HG03159 (cell line): ENCODE results near the gene PLXNB1.

Experiments
- ATAC-seq: cut with Tn5 transposase; IDR thresholded peaks from one replicate; pipeline ENCODE4 v1.9.1; 2021; ENCODE audit warnings: mild to moderate bottlenecking, moderate library complexity; ENCODE audit not compliant: unreplicated experiment

The PLXNB1 gene

DNA sequence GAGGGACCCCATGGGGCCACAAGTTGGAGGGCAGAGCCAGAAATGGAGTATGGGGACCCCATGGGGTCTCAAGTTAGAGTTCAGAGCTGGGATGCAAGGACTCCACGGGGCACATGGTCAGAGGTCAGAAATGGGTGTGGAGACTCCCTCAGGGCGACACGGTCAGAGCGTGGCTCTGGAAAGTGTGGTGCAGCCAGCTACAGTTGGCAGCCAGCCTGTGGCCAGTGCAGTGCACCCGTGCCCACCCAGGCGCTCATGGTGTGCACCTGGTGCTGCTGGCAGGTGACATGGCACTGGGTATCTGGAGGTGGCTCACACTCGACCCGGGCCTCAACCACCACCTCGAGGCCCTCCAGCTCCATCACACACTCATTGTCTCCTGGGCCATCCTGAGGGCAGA, 11.2 kb downstream of the PLXNB1 start:
- ATAC-seq = no peak

DNA sequence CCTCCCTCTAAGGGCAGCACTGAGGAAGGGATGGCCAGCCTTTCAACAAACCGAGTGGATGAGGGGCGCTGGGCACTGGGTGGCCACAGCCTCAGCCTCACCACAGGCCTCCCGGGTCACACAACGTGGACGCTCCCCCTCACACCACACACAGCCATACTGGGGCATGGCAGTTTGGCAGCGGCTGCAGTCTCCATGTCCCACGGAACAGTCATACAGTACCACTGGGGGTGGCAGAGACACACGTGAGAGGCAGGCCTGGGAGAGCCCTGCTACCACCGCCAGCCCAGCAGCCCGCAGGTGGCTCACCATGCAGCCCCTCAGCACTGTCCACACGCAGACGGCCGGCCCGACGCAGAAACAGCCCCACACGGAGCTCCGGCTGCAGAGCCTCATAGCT, 11.7 kb downstream of the PLXNB1 start:
- no peak for ATAC-seq

DNA sequence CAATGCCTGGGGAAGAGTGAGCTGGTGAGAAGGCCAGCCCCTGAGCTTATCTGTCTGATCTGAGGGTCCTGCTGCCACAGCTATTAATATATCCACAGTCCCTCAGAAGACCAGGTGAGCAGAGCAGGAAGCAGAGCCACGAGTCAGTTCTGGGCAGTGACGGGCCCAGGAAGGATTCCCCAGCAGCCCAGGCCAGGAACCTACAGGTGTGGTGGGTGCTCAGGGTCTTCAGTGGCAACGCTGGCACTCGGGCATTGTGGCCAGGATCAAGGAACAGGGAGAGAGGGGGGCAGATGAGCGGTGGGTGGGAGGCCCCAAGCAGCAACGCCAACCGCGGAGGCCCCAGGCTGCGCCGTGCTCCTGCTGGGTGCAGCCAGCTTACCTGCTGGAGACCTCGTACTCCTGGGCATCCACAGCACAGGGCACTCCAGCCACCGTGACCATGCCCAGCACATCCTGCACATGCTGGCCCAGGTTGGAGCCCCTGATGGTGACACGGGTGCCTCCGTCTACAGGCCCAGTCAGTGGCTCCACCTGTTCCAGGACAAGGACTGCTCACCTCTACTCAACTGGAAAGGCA, 12.3 kb downstream of the PLXNB1 start:
- no peak for ATAC-seq

DNA sequence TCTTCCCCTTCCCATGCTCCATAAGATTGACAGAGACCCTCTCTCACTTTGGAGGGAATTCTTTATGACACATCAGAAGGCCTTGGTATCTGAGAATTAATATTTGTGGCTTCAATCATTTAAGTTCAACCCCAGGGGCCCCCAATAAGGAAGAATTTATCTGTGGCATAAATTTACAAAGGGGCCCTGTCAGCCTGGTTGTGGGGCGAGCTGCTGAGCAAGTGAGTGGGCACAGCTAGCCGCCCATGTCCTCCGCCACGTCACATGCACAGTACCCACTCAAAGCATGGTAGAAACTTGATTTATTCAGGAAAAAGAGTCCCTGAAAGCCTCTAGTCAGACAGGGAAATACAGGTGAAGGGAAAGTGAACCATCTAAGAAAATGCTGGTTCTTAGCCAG, 13.3 kb downstream of the PLXNB1 start:
- ATAC-seq = no peak

DNA sequence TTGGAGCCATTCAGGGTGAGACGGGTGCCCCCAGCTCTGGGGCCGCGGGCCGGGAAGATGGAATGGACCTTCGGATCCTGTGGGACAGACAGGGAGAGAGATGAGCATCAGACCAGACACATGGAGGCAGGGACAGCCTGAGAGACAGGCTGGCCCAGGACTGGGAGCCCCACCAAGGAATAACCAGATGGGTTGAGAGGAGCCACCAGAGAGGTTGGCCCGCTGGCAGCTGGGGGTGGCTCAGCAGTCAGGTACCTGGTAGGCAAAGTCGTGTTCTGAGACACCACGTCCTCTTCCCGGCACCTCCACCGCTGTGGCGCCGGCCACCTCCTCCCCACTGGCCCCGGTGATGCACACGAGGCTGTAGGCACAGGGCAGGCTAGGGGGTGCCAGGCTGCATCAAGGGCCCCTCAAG, 13.8 kb downstream of the PLXNB1 start:
- no peak for ATAC-seq

DNA sequence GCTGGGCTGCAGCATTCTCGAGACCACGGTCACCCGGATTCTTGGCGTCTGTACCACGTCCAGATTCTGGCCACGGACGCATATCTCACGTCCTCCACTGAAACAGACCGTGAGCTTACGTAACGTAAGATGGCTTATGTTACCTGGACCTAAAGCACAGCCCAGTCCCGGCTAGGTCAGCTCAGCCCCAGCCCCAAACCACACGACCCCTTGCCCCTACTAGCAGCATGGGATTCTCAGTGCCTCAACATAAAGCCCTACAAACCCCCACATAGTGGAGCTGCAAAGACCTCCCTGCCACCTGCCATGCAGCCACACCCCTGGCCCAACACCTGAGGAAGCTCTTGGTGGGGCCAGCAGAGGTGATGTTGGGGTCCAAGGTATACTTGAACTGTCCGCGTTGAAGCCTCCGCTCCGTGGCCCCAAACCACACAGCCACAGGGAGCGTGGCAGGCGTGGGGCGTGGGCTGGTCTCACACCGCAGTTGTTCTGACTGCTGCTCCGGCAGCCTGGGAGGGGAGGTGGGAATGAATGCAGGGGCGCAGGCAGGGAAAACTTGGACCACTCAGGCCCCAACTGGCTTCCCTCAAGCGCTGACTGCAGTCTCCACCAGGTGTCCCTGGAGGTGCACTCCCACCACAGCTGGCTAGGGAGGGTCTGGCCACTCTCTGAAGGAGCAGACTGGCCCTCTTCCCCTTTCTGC, 14.5 kb downstream of the PLXNB1 start:
- no peak for ATAC-seq

DNA sequence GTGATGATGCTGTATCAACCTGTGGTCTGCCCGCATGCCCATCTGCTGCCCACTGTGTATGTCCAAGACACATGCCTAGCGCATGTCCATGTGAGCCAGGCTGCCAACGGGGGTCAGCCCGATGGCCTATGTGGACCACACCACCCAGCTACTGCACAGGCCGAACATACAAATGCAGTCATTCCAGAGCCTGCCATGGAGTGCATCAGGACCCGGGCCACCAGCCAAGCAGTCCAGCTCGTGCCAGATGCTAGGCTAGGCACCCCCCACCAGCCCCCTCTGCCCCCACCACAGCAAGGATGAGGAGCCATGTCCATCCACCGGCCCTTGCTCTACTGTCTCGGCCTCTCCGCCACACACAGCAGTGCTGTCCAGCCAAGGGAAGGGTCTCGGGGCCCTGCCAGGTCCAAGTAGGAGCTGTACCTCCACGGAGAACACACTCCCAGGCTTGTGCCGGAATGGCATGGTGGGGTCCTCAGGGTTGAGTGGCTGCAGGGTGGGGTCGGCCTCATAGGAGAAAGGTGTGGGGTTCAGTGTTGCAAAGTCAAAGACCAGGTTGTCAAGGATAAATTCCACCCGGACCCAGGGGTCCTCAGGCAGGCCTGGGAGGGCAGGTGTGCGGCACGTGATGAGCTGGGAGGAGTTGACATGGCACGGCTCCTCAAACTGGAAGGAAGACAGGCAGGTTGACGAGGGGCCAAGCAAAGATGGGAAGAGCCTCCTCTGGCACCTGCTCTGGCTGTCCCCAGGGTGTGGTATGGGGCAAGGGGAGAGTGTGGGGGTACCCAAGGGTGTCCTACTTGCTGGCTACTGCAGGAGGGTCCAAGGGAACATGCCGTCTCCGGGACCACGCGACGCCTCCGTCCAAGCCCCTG, 15.3 kb downstream of the PLXNB1 start:
- no peak for ATAC-seq

DNA sequence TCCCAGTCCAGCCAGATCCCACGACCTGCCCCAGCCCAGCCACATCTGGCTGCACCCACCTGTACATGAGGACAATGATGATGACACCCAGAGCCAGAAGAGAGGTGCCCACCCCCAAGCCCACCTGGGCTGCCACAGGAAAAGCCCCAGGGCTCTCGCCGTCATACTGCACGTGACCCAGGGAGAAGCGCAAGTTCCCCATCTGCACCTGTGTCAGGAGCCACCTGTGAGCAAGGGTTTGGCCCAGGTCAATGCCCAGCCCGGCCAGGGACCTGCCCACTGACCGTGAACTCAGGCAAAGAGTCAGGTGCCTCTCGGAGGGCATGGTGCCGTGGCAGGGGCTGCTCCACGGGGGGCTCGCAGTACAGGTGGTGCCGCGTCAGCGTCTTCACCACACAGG, 16.3 kb downstream of the PLXNB1 start:
- no peak for ATAC-seq

DNA sequence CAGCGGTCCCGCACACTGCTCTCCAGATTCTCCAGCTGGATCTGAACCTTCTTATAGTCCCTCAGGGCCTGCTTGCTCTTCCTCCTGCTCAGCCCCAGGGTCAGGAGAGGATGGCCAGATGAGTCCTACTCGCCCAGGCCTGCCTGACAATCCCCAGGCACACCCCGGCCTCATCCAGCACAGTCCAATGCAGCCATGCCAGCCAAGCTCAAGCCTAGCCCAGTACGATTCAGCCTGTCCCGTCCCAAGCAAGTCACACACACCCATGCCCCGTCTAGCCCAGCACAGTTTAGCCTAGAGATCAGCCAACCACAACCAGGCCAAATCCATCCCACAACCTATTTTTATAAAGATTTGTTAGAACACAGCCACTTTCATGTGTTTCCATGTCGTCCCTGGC, 16.8 kb downstream of the PLXNB1 start:
- ATAC-seq = no peak

DNA sequence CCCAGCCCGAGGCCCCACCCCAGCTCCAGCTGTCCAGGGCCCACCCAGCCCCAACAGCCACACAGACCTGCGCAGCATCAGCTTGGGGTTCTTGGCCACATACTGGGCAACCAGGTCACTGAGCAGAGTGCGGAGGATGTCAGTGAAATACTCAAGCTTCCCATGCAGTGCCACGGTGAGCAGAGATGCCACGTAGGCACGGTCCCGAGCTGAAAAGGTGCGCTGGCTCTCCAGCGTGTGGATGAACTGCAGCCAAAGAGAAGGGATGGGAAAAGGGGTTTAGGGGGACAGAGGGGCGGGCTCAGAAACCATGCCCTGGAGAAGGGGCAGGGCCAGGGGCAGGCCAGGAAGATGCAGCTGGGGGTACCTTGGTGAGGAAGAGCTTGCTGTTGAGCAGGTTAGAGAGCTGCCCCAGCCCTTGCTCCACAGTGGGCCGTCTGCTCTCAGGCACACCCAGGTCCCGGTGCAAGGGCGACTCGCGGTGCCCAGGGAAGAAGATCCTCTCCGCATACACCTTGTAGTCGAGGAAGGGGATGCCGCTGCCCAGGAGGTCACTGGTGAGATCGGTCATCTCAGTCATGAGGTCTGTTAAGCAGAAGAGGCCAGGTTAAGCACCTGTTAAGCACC, 17.4 kb downstream of the PLXNB1 start:
- ATAC-seq = no peak

DNA sequence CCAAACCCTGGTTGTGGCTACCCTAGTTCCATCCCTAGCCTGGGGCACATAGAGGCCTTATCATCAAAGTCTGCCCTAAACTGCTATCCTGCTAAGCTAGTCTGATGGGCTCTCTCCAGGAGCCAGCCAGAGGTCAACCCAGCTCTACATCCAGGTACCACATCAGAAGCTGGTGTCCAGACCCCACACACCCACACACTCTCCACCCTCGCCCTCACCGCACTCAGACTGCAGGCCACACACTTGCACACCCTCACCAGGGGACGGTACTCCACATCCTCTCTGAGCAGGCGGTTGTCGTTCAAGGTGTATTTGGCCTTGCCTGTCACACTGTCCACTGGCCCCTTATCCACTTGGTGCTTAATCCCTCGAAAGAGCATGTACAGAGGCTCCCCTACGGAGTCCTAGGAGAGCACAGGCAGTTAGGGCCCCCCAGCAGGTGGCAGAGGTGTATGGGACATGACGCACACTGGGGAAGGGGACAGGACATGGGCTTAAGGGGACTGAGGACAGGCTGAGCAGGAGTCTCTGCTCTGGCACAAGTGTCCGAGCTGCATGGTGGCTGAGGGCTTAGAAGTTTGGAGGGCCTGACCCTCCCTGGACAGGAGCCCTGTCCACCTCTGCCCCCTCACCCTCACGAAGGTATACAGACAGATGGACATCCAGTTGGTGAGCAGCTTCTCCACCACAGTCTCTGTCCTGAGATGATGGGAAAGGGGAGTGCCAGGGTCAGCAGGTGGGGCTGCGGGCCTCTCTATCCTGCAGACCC, 18.1 kb downstream of the PLXNB1 start:
- ATAC-seq = no peak

DNA sequence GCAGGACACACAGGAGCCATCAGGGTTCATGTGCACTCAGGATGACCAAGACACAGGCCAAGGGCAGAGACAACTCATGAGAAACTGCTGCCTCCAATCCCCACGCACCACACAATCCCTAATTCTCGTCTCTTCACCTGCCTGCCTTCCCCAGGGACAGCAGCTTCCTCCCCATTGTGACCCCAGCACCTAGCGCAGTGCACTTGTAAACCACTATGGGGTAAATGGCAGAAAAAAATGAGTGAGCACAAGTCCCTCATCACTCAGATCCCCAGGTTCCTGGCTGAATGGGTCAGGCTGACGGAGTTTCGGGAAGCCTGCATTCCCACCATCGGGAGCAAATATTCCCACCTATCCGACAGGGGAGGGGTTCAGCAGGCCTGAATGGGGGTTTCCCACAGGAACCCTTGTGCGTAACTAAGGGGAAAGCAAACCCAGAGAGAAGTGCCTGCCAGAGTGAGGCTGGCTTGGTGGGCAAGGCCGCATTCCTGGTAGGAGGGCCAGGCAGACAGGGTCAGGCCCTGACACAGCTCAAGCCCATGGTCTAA, 18.8 kb downstream of the PLXNB1 start:
- no peak for ATAC-seq

DNA sequence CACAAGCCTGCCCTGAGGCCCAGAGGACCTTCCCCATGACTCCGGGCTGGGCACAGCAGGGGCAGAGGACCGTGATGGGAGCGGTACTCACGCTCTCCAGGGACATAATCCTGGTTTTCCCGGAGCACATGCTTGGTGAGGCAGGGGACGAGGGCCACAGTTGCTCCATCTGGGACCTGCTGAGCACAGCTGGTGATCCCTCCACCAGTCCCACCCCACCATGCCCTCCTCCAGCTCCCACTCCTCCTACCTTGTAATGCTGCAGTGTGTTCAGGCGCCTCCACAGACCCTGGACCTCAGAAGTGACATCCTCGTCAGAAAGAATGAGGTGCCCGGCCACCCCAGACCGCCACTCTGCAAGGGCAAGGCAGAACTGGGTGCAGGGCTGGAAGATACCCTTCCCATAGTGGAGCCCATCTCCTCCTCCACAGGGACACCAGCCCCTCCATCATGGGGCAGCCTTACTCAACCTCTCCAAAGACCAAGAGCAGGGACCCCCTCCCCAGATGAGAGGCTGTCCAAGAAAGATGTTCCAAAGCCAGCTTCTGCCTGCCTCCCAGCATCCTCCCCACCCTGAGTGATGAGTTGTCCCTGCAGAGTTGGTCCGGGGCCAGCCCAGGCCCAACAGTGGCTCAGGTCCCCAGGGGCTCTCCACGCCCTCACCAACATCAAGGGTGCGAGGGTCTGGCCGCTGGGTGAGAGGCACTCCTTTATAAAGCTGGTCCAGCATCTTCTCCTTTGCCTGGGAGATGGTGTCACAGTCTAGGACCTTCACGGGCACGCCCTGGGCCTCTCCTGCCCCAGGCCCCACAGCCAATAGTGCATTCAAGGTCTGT, 19.5 kb downstream of the PLXNB1 start:
- no peak for ATAC-seq

DNA sequence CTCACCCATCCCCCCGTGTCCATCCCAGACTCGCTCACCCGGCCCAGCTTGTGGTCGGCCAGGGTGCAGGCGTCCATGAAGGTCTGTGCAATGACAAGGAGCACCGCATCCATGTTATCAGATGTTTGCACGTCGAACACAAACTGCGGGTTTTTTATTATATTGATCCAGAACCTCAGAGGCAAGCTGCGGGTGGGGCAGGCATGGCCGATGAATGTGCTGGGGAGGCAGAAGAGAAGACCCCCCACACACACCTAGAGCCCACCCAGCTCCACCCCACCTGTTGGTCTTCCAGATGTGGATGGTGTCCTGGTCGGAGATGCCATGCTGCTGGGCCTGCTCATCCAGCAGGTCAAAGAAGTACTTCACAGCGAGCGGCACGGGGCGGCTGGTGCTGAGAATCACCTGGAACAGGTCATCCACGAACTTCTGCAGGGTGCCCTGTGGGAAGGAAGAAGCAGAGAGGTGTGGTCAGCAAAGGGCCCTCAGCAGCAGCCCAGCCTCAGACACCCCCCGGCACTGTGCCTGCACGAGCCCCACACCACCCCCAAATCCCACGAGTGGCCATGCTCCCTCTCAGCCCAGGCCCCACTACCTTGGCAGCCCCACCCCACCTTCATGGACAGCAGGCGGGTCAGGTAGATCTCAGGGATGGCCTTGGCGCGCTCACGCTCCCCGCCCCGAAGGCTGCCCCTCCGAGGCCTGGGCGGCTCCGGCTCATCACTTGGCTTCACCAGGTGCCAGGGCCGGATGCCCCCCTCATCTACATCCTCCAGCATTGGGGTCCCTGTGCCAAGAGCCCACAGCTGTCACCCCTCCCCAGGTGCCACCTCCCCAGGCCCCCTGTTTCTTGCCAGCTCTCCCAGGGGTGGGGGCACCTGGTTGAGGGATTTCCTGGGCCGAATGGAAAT, 20.3 kb downstream of the PLXNB1 start:
- ATAC-seq = no peak

DNA sequence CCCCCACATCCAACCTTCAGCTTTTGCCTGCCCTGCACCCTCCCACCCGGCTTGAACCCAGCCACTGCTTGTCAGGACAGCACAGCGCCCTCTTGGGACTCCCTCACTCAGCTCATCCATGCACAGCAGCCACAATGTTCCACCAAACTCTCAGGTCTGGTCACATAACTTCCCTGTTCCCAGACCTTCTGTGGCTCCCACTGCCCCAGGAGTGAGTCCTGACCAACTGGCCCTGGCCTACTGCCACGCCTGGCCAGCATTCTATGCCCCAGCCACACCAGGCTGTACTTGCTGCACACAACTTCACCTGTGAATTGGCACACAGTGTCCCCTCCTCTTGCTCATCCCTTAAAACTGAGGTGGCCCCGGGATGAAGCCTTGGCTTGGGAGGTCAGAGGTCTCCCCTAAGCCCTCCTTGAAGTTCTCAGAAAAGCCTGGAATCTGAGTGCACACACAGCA, 21.0 kb downstream of the PLXNB1 start:
- no peak for ATAC-seq

DNA sequence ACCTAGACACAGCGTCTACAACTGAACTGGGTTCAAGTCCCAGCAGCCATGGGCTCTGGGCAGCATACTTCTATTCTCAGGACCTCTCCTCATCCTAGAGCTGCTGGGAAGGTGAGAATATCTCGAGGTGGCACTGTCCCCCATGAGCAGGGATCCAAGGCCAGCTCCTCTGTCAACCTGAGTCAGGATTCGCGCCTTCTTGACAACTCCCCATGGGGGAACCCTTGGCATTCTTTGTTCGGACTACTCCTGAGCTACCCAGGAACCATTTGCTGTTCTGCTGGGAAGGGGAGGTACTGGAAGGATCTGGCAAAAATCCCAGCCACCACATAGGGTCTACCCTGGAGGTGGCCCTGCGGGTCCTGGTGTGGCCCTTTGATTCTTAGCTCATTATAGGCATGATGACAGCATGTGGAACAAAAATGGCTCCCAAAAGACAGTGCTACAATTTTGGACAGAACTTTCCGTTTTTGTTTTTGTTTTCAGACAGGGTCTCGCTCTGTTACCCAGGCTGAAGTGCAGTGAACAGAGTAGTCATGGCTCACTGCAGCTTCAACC, 22.3 kb downstream of the PLXNB1 start:
- ATAC-seq = no peak

DNA sequence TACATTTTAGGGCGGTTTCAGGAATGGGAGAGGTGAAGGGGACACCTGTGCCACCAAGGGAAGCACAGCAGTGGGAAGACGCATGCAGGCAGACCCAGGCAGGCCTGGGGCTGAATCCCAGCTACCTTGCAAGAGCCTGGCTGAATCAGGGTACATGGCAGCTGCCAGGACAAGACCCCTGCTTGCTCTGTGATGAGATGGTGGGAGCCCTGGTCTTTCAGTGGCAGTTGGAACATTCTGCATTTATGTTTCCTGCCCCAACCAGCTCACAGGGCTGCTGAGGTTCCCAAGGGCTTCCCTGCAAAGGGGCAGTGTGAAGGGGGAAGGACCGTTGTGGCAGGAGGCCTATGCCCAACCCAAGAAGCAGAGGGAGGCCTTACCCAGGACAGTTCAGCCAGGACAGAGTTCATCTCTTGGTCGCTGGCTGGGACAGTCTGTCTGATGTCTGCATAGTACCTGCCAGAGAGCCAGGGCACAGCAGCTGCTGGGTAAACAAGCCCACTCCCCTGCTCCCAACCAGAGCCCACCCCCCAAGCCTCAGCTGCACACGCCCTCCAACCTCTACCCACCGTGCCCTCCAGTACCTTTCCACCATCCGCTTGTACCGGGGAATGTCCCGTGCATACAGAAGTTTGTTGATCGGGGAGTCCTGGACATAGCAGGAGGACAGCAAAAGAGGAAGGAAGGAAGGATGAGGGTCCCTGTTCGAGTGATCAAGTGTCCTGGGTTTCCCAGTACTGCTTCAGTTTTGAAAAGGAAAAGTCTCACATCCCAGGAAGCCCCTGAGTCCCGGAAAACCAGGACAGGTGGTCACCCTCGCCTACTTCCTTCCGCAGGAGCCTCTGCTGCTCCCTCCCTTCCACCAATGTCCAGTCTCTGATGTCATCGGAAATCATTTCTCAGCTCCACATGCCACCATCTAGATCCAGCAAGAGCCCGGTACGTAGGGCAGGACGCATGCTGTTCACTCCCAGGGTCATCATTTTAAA, 23.1 kb downstream of the PLXNB1 start:
- ATAC-seq = no peak
